HL-60/S4 treated with phorbol 12-myristate 13-acetate at 8.2 ng/mL for 4 days and 3 days (cell line): ENCODE data around the gene AMH.

ENCODE experiments used
- in situ Hi-C: fragments of 300-500 bp; cut with MboI; formaldehyde crosslinking; loops from 2 replicates; pipeline ENCODE4 v1.15.0; 2022; ENCODE audit warnings: low sequenced_read_pairs

Gene AMH

GRCh38 chr19:2282862-2283237 lies 33.7 kb downstream of the AMH start:
- in situ Hi-C loops: no loop called here

GRCh38 chr19:2283835-2284507 lies 34.8 kb downstream of the AMH start:
- in situ Hi-C loops: no loop called here

- in situ Hi-C loops: no loop called here
Measured at GRCh38 chr19:2286402-2287140, 37.4 kb downstream of the AMH start.

GRCh38 chr19:2287585-2288337 lies 38.6 kb downstream of the AMH start:
- in situ Hi-C loops: no loop called here

- in situ Hi-C loops: no loop called here
Measured at GRCh38 chr19:2288338-2288817, 39.3 kb downstream of the AMH start.

- in situ Hi-C loops: no loop called here
Measured at GRCh38 chr19:2288818-2289713, 39.9 kb downstream of the AMH start.

GRCh38 chr19:2289714-2290435 lies 40.8 kb downstream of the AMH start:
- in situ Hi-C loops: no loop called here

GRCh38 chr19:2290441-2291184 lies 41.5 kb downstream of the AMH start:
- in situ Hi-C loops: no loop called here

- in situ Hi-C loops: no loop called here
Measured at GRCh38 chr19:2291185-2291751, 42.1 kb downstream of the AMH start.

- in situ Hi-C loops: no loop called here
Measured at GRCh38 chr19:2294687-2295335, 45.7 kb downstream of the AMH start.

GRCh38 chr19:2296141-2296540 lies 47.0 kb downstream of the AMH start:
- in situ Hi-C loops: no loop called here

GRCh38 chr19:2300533-2300932 lies 51.4 kb downstream of the AMH start:
- in situ Hi-C loops: no loop called here
